Natural killer cell (primary cell): ENCODE data around the gene MPHOSPH9. TPM values are rescaled to one million over a fixed set of nuclear protein-coding genes. Genes with fewer than 3 reads are reported as not detected.
"Not testable (repeated sequence)": the region's sequence is repeated elsewhere in the genome, so short reads cannot be mapped to it uniquely, and the experiment has no call there.

ENCODE experiments used
- ATAC-seq, 3 donors: fragments of 150-1000 bp in 2 of 3; fragments of 200-7000 bp in 1 of 3; cut with Tn5 transposase; 1 replicate in 1 of 3; 2 replicates in 2 of 3; pipeline ENCODE4 v1.10.0; 2021; ENCODE audit warnings: mild to moderate bottlenecking in 2 of 3, moderate library complexity in 2 of 3
- DNase-seq, 2 donors: peaks; one replicate each; pipeline versions ENCODE4 v3.0.0 to v3.0.0-alpha.2; 2013 to 2021; ENCODE audit warnings: mixed read lengths in 1 of 2
- H3K27ac ChIP-seq: one replicate; pipeline ENCODE4 v1.5.1; 2013; ENCODE audit warnings: mild to moderate bottlenecking, low read length
- H3K27me3 ChIP-seq: one replicate; pipeline ENCODE4 v1.6.1; 2013; ENCODE audit warnings: low read length; ENCODE audit not compliant: control insufficient read depth, insufficient read depth
- H3K36me3 ChIP-seq: one replicate; pipeline ENCODE4 v1.6.1; 2013; ENCODE audit warnings: low read length; ENCODE audit not compliant: control insufficient read depth, insufficient read depth
- H3K4me1 ChIP-seq: one replicate; pipeline ENCODE4 v1.6.1; 2013; ENCODE audit warnings: low read length; ENCODE audit not compliant: control insufficient read depth, insufficient read depth
- H3K4me3 ChIP-seq: one replicate; pipeline ENCODE4 v1.5.1; 2013; ENCODE audit warnings: low read length
- H3K9me3 ChIP-seq: one replicate; pipeline ENCODE4 v1.6.1; 2013; ENCODE audit warnings: low read length; ENCODE audit not compliant: control insufficient read depth, insufficient read depth
- H3K27ac Mint-ChIP-seq, 2 donors: one replicate each; pipeline ENCODE4 v1.8.0; 2022; ENCODE audit warnings: mild to moderate bottlenecking in 2 of 2, mixed read lengths in 2 of 2, moderate library complexity in 1 of 2
- H3K27me3 Mint-ChIP-seq, 2 donors: one replicate each; pipeline ENCODE4 v1.8.0; 2022; ENCODE audit warnings: low read depth in 2 of 2, mixed read lengths in 2 of 2
- H3K36me3 Mint-ChIP-seq: one replicate; pipeline ENCODE4 v1.8.0; 2022; ENCODE audit warnings: mixed read lengths
- H3K4me1 Mint-ChIP-seq, 2 donors: one replicate each; pipeline ENCODE4 v1.8.0; 2022; ENCODE audit warnings: mixed read lengths in 2 of 2
- H3K4me3 Mint-ChIP-seq: one replicate; pipeline ENCODE4 v1.8.0; 2022; ENCODE audit warnings: mild to moderate bottlenecking, moderate library complexity, mixed read lengths
- H3K9me3 Mint-ChIP-seq, 2 donors: one replicate each; pipeline ENCODE4 v1.8.0; 2022; ENCODE audit warnings: mixed read lengths in 2 of 2
- WGBS: methylation state at CpG from one replicate; pipeline ENCODE4 v1.1.7; 2013; ENCODE audit warnings: missing lambda C conversion rate; ENCODE audit not compliant: insufficient coverage; 5-methylcytosine and 5-hydroxymethylcytosine counted together
- intact Hi-C: fragments of 100-400 bp; cut with micrococcal nuclease; formaldehyde crosslinking; loops from one replicate; pipeline ENCODE4 v1.14.2; 2022
- total RNA-seq, 4 donors: library from RNA; stranded (reverse); fragments of 120-200 nt in 1 of 4; gene quantifications; one replicate each; pipeline versions ENCODE4 v1.2.3 to v1.2.4, GENCODE V29; 2013 to 2022
- TF ChIP-seq, protein P1 (sequence below): fragments of 200-600 bp; IDR thresholded peaks from one replicate; pipeline ENCODE4 v1.8.0; 2022; ENCODE audit warnings: antibody characterized with exemption

The MPHOSPH9 gene
- total RNA-seq, 3 donors from 2014 or later (not counting 1 experiment from before 2014, with no cell fraction given): 97.6 to 114 (median 109) TPM

DNA sequence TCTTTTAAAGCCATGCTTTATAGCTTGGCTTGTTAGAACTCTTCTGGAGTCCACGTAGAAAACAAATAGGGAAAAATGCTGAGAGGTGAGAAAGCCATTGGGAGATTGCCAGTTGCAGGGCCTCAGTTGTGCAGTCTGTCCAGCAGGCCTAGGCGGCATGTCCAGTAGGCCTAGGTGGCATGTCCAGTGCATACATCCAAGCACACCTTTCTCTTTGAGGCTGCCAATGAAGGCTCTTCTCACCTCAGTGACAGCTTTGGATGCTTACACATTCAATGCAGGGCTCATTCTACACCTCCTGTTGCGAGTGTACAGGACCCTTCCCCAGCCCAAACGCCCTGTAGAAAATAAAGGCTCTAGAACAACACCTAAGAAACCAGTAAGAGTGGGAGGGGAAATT lies 25.7 kb upstream of the MPHOSPH9 start:
- no peak for ATAC-seq
- intact Hi-C loops: no loop called here
- DNase-seq: peak in 1 of 2 donors; percentile 3
- WGBS: 65% methylated on average over 3 of the region's 4 CpGs
- Mint-ChIP-seq H3K27me3 (no peaks in the 10 kb centered on the region), H3K9me3 (no peaks in the 10 kb centered on the region), H3K27ac (no peak overlapping the region), H3K4me3 (no peak overlapping the region), H3K36me3 (peaks cover 7% of the 10 kb centered on the region), H3K4me1 (no peaks in the 10 kb centered on the region)
- no peak overlapping the region for H3K4me3 ChIP-seq
- H3K27me3 ChIP-seq: no peaks in the 10 kb centered on the region
- no peaks in the 10 kb centered on the region for H3K4me1 ChIP-seq
- TF ChIP-seq, protein P1, sequence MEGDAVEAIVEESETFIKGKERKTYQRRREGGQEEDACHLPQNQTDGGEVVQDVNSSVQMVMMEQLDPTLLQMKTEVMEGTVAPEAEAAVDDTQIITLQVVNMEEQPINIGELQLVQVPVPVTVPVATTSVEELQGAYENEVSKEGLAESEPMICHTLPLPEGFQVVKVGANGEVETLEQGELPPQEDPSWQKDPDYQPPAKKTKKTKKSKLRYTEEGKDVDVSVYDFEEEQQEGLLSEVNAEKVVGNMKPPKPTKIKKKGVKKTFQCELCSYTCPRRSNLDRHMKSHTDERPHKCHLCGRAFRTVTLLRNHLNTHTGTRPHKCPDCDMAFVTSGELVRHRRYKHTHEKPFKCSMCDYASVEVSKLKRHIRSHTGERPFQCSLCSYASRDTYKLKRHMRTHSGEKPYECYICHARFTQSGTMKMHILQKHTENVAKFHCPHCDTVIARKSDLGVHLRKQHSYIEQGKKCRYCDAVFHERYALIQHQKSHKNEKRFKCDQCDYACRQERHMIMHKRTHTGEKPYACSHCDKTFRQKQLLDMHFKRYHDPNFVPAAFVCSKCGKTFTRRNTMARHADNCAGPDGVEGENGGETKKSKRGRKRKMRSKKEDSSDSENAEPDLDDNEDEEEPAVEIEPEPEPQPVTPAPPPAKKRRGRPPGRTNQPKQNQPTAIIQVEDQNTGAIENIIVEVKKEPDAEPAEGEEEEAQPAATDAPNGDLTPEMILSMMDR: no peak
- no peaks in the 10 kb centered on the region for H3K9me3 ChIP-seq
- H3K27ac ChIP-seq: no peak overlapping the region
- H3K36me3 ChIP-seq: peaks cover 30% of the 10 kb centered on the region

DNA sequence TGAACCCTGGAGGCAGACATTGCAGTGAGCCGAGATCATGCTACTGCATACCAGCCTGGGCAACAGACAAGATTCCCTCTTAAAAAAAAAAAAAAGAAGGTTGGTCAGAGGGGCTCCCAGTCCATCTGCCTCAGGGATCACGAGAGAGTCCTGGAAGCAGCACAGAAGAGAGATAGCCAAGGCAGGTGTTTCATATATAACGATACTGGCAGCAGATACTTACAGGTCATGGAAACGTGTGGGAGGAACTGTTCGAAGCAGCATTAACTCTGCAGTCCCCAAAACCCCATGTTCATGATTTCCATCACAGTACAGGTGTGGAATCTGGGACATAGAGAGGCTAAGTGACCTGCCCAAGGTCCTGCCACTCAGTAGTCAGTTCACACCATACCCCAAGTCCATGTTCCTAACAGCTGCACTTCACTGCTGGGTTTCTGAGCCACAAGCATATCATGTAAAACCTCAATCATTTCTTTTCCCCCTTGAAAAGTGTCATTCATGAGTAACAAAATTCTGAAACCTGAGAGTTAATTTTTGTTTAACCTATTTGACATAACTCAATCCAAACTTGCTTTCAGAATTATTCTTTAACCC lies 22.0 kb upstream of the MPHOSPH9 start:
- TF ChIP-seq, protein P1: no peak
- H3K36me3 ChIP-seq: peaks cover 31% of the 10 kb centered on the region
- ATAC-seq (no peak), DNase-seq (no peak)
- Mint-ChIP-seq H3K36me3 (peaks cover 7% of the 10 kb centered on the region), H3K4me1 (peaks cover 14 to 20% of the 10 kb centered on the region in 2 donors), H3K9me3 (no peaks in the 10 kb centered on the region), H3K27ac (no peak overlapping the region), H3K27me3 (no peaks in the 10 kb centered on the region), H3K4me3 (no peak overlapping the region)
- intact Hi-C loops: no loop called here
- no peaks in the 10 kb centered on the region for H3K27me3 ChIP-seq
- 87% methylated on average over 5 of the region's 5 CpGs for WGBS
- H3K4me3 ChIP-seq: no peak overlapping the region
- H3K9me3 ChIP-seq: no peaks in the 10 kb centered on the region
- H3K27ac ChIP-seq: no peak overlapping the region
- peaks cover 8% of the 10 kb centered on the region for H3K4me1 ChIP-seq

DNA sequence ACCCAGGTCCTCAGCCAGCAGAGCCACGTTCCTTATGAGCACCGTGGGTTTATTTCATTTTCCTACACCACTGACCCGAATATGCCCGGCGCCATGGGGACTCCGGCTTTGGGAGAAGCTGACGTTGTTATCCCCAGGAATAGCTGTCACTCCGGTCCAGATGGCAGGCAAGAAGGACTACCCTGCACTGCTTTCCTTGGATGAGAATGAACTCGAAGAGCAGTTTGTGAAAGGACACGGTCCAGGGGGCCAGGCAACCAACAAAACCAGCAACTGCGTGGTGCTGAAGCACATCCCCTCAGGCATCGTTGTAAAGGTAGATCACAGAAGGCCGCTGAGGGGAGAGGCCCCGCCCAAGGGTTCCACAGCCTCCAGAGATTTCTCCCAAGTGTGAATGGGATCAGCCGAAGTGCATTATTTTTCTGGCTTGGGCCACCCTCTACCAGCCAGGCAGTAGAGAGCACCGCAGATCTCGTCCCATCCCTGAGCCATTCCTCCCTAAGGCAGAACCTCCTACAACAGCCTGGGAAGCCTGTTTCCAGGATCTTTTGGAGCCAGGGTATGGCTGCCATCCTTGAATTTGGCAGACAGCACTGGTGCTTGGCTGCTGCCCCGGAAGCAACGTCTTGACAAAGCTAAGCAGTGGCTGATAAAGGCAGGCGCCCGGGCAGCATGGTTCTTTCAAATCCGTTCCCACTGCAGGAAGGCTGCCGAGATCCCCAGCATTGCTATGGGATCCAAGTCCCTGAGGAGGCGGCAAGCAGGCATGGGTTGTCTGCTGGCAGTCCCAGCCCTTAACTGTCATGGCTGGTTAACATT lies 20.9 kb upstream of the MPHOSPH9 start:
- no peak overlapping the region for H3K27ac Mint-ChIP-seq
- ATAC-seq: no peak
- Histone ChIP-seq H3K27me3 (no peaks in the 10 kb centered on the region), H3K4me3 (no peak overlapping the region), H3K27ac (no peak overlapping the region), H3K9me3 (no peaks in the 10 kb centered on the region), H3K4me1 (peaks cover 10% of the 10 kb centered on the region), H3K36me3 (peaks cover 31% of the 10 kb centered on the region)
- H3K36me3 Mint-ChIP-seq: peaks cover 7% of the 10 kb centered on the region
- TF ChIP-seq, protein P1: no peak
- DNase-seq: no peak
- no peaks in the 10 kb centered on the region for H3K9me3 Mint-ChIP-seq
- H3K4me3 Mint-ChIP-seq: no peak overlapping the region
- intact Hi-C loops: no loop called here
- peaks cover 17 to 24% of the 10 kb centered on the region in 2 donors for H3K4me1 Mint-ChIP-seq
- H3K27me3 Mint-ChIP-seq: no peaks in the 10 kb centered on the region
- WGBS: 92% methylated on average over 24 of the region's 24 CpGs

DNA sequence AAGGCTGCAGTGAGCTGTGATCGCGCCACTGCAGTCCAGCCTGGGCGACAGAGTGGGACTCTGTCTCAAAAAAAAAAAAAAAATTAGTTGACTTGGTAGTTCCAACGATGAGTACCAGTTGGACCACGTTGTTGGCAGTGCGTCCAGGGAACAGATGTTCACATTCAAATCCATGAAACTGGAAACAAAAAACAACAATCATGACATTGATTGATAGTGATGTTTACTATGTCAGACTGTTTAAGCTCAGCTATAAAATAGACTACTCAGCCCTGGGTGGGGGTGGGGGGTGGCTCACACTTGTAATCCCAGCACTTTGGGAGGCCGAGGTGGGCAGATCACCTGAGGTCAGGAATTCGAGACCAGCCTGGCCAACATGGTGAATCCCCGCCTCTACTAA lies 19.4 kb upstream of the MPHOSPH9 start:
- H3K4me3 Mint-ChIP-seq, H3K9me3 Mint-ChIP-seq, H3K9me3 ChIP-seq, H3K27ac ChIP-seq, H3K27ac Mint-ChIP-seq, ATAC-seq, intact Hi-C loops, H3K27me3 Mint-ChIP-seq, H3K27me3 ChIP-seq, DNase-seq, H3K4me3 ChIP-seq, H3K36me3 Mint-ChIP-seq: not testable (repeated sequence)
- WGBS: 87% methylated on average over 8 of the region's 9 CpGs
- Histone ChIP-seq H3K36me3 (peaks cover 26% of the 10 kb centered on the region), H3K4me1 (peaks cover 10% of the 10 kb centered on the region)
- peaks cover 29 to 38% of the 10 kb centered on the region in 2 donors for H3K4me1 Mint-ChIP-seq
